Measurements from ENCODE around the gene TRIM15.

- no peak for TF ChIP-seq JUND (IDR thresholded peaks at IDR 0.05)
- no peak for TF ChIP-seq CTCF (IDR thresholded peaks at IDR 0.05 in 2 of 3, conservative IDR thresholded peaks at IDR 0.05 in 1 of 3; ENCODE audit: borderline replicate concordance in 1 of 3, insufficient read depth in 1 of 3, low read depth in 2 of 3, low read length in 2 of 3)
- no peak for TF ChIP-seq EZH2phosphoT487 (IDR thresholded peaks at IDR 0.05; ENCODE audit: borderline replicate concordance)
- no peak for TF ChIP-seq REST (IDR thresholded peaks at IDR 0.05; ENCODE audit: low read depth)
- TF ChIP-seq CEBPB (IDR thresholded peaks at IDR 0.05; ENCODE audit: low read depth): peak; percentile 93
- TF ChIP-seq EZH2 (IDR thresholded peaks at IDR 0.05): no peak
- TF ChIP-seq YY1 (IDR thresholded peaks at IDR 0.05; ENCODE audit: extremely low read depth, insufficient replicate concordance, low read depth, low read length): no peak
- TF ChIP-seq MAX (IDR thresholded peaks at IDR 0.05): peak; percentile 68
- 0 out of 2 replicates have a peak, but pooled peaks have one; percentile 13 for TF ChIP-seq SIN3A (IDR thresholded peaks at IDR 0.05; ENCODE audit: low read depth)
- peak; percentile 90 for TF ChIP-seq POLR2AphosphoS5 (IDR thresholded peaks at IDR 0.05; ENCODE audit: low read depth, low read length)
- TF ChIP-seq, protein P1, sequence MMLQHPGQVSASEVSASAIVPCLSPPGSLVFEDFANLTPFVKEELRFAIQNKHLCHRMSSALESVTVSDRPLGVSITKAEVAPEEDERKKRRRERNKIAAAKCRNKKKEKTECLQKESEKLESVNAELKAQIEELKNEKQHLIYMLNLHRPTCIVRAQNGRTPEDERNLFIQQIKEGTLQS (IDR thresholded peaks at IDR 0.05): no peak
These were observed at the start of gene TRIM15 for GRCh38 chr6:30163090-30163917.

Measured in HCT116 (cell line).